ENCODE results near the gene FGF19.

The FGF19 gene

GRCh38 chr11:69664901-69665300 lies 38.9 kb downstream of the FGF19 start:
- H3K4me2 ChIP-seq = no peak overlapping the region
- H3K9ac ChIP-seq = no peak overlapping the region
- no peaks in the 10 kb centered on the region for H4K20me1 ChIP-seq (ENCODE audit: insufficient read depth)

DNA sequence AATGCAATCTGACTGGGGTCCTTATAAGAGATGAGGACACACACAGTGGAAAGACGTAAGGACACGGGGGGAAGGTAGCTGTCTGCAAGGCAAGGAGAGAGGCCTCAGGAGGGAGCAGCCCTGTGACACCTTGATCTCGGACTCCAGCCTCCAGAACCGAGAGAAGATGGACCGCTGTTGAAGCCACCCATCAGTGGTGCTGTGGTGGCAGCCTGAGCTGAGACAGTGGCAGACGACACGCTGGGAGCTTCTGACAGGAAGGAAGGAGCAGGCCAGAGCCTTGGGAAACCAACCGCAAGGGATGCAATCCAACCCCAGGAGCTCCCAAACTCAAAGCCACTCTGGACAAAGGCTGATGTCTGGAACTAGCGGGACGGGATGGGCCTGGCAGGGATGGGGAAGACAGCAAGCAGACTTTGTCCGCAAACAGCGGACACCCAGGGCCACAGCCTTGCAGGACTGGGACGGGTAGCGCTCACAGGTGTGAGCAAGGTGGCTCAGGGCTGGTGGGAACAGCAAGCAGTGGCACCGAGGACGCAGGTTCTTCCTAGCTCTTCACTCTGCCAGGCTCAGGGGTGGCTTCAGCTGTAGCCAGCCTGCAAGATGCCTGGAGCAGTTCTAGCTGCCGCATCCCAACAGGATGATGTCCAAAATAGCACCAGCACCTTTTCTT lies 39.6 kb downstream of the FGF19 start:
- Histone ChIP-seq H3K9ac (no peak overlapping the region), H3K4me2 (no peak overlapping the region), H3K36me3 (ENCODE audit: insufficient read depth) (no peaks in the 10 kb centered on the region), H3K27ac (no peak overlapping the region), H2AFZ (ENCODE audit: low read depth) (no peak overlapping the region), H3K79me2 (ENCODE audit: insufficient read depth, low read depth) (no peaks in the 10 kb centered on the region), H4K20me1 (ENCODE audit: insufficient read depth) (no peaks in the 10 kb centered on the region), H3K4me3 (IDR thresholded peaks at IDR 0.05; ENCODE audit: insufficient read depth, low read depth, low read length) (no peak overlapping the region), H3K4me1 (ENCODE audit: low read depth, poor library complexity, severe bottlenecking) (no peaks in the 10 kb centered on the region), H3K27me3 (ENCODE audit: insufficient read depth, low read depth) (no peaks in the 10 kb centered on the region)
- no peak for TF ChIP-seq CTCF (conservative IDR thresholded peaks at IDR 0.05; ENCODE audit: low read depth, low read length)

More at GRCh38 chr11:69664901-69665300, 38.9 kb downstream of the FGF19 start:
- no peaks in the 10 kb centered on the region for H3K27me3 ChIP-seq (ENCODE audit: insufficient read depth, low read depth)
- no peaks in the 10 kb centered on the region for H3K36me3 ChIP-seq (ENCODE audit: insufficient read depth)
- no peak overlapping the region for H3K27ac ChIP-seq
- H2AFZ ChIP-seq (ENCODE audit: low read depth) = no peak overlapping the region
- no peak overlapping the region for H3K4me3 ChIP-seq (IDR thresholded peaks at IDR 0.05; ENCODE audit: insufficient read depth, low read depth, low read length)
- no peaks in the 10 kb centered on the region for H3K4me1 ChIP-seq (ENCODE audit: low read depth, poor library complexity, severe bottlenecking)
- H3K79me2 ChIP-seq (ENCODE audit: insufficient read depth, low read depth) = no peaks in the 10 kb centered on the region
- no peak for TF ChIP-seq CTCF (conservative IDR thresholded peaks at IDR 0.05; ENCODE audit: low read depth, low read length)

- no peaks in the 10 kb centered on the region for H3K27me3 ChIP-seq (ENCODE audit: insufficient read depth, low read depth)
- no peak overlapping the region for H3K9ac ChIP-seq
- no peak overlapping the region for H3K27ac ChIP-seq
- H4K20me1 ChIP-seq (ENCODE audit: insufficient read depth) = no peaks in the 10 kb centered on the region
- H3K79me2 ChIP-seq (ENCODE audit: insufficient read depth, low read depth) = no peaks in the 10 kb centered on the region
- no peaks in the 10 kb centered on the region for H3K36me3 ChIP-seq (ENCODE audit: insufficient read depth)
- H3K4me1 ChIP-seq (ENCODE audit: low read depth, poor library complexity, severe bottlenecking) = no peaks in the 10 kb centered on the region
- no peak overlapping the region for H3K4me2 ChIP-seq
- no peak overlapping the region for H2AFZ ChIP-seq (ENCODE audit: low read depth)
- H3K4me3 ChIP-seq (IDR thresholded peaks at IDR 0.05; ENCODE audit: insufficient read depth, low read depth, low read length) = no peak overlapping the region
- TF ChIP-seq CTCF (conservative IDR thresholded peaks at IDR 0.05; ENCODE audit: low read depth, low read length) = no peak
Measured at GRCh38 chr11:69663326-69663725, 40.5 kb downstream of the FGF19 start.

DNA sequence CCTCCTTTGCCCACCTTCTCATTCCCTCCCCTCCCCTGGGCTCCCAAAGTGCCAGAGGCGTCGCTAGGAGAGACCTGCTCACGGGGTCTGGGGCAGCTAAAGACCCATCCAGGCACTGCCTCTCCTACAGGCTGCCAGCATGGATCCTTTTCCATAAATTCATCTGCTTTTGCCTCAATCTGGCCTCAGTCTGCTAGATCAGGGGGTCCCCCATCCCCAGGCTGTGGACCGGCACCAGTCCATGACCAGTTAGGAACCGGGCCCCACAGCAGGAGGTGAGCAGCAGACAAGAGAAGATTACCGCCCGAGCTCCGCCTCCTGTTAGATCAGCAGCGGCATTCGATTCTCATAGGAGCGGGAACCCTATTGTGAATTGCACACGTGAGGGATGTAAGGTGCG lies 41.0 kb downstream of the FGF19 start:
- Histone ChIP-seq H3K4me1 (ENCODE audit: low read depth, poor library complexity, severe bottlenecking) (no peaks in the 10 kb centered on the region), H3K36me3 (ENCODE audit: insufficient read depth) (no peaks in the 10 kb centered on the region), H3K4me3 (IDR thresholded peaks at IDR 0.05; ENCODE audit: insufficient read depth, low read depth, low read length) (no peak overlapping the region), H3K27me3 (ENCODE audit: insufficient read depth, low read depth) (no peaks in the 10 kb centered on the region), H2AFZ (ENCODE audit: low read depth) (no peak overlapping the region), H3K9ac (no peak overlapping the region), H3K27ac (no peak overlapping the region), H3K4me2 (no peak overlapping the region), H4K20me1 (ENCODE audit: insufficient read depth) (no peaks in the 10 kb centered on the region), H3K79me2 (ENCODE audit: insufficient read depth, low read depth) (no peaks in the 10 kb centered on the region)
- TF ChIP-seq CTCF (conservative IDR thresholded peaks at IDR 0.05; ENCODE audit: low read depth, low read length) = no peak

Data from KMS-11 (cell line).